AG08396 (cell line): ENCODE data around the gene HNRNPDL.
A peak's percentile ranks its signal among the peaks of the same experiment; 100 is the strongest.
"Not testable (repeated sequence)": the region's sequence is repeated elsewhere in the genome, so short reads cannot be mapped to it uniquely, and the experiment has no call there.

Experiments used
- DNase-seq: peaks from one replicate; pipeline ENCODE4 v3.0.0; 2012; ENCODE audit warnings: low spot score, mixed read lengths

The HNRNPDL gene

GRCh38 chr4:82430193-82430963, at the start of gene HNRNPDL, which contains the start of gene ENOPH1:
TSS of gene HNRNPDL (minus strand) at chr4:82430462. CDS start at chr4:82429690, 772 bp downstream.
TSS of gene ENOPH1 (plus strand) at chr4:82430590. CDS start at chr4:82430830, 240 bp downstream.
- peak; percentile 97 for DNase-seq

- no peak for DNase-seq
These were observed 49.3 kb upstream of the HNRNPDL start for GRCh38 chr4:82479562-82479961.

GRCh38 chr4:82477469-82477868, 47.2 kb upstream of the HNRNPDL start:
- DNase-seq = not testable (repeated sequence)

- not testable (repeated sequence) for DNase-seq
These were observed 45.7 kb upstream of the HNRNPDL start for GRCh38 chr4:82475931-82476330.

GRCh38 chr4:82473621-82474164, 43.4 kb upstream of the HNRNPDL start:
- no peak for DNase-seq

GRCh38 chr4:82473080-82473479, 42.8 kb upstream of the HNRNPDL start:
- not testable (repeated sequence) for DNase-seq

GRCh38 chr4:82469791-82470345, 39.6 kb upstream of the HNRNPDL start:
- peak; percentile 12 for DNase-seq

GRCh38 chr4:82467471-82467870, 37.2 kb upstream of the HNRNPDL start:
- no peak for DNase-seq

GRCh38 chr4:82463221-82463620, 33.0 kb upstream of the HNRNPDL start:
- no peak for DNase-seq

GRCh38 chr4:82462415-82462831, 32.2 kb upstream of the HNRNPDL start:
- DNase-seq = peak; percentile 89

- no peak for DNase-seq
These were observed 31.4 kb upstream of the HNRNPDL start for GRCh38 chr4:82461710-82462109.

- DNase-seq = no peak
These were observed 28.5 kb upstream of the HNRNPDL start for GRCh38 chr4:82458729-82459128.

- DNase-seq = no peak
These were observed 27.0 kb upstream of the HNRNPDL start for GRCh38 chr4:82457266-82457665.

- DNase-seq = no peak
These were observed 21.8 kb upstream of the HNRNPDL start for GRCh38 chr4:82452026-82452425.

GRCh38 chr4:82450966-82451755, 20.9 kb upstream of the HNRNPDL start:
- DNase-seq = no peak

- DNase-seq = no peak
These were observed 17.6 kb upstream of the HNRNPDL start for GRCh38 chr4:82447886-82448285.

- no peak for DNase-seq
These were observed 8.8 kb upstream of the HNRNPDL start for GRCh38 chr4:82439088-82439487.

- peak; percentile 26 for DNase-seq
These were observed 7.2 kb upstream of the HNRNPDL start for GRCh38 chr4:82437285-82438005.

GRCh38 chr4:82436780-82437179, 6.5 kb upstream of the HNRNPDL start:
- no peak for DNase-seq

- DNase-seq = no peak
These were observed 5.9 kb upstream of the HNRNPDL start for GRCh38 chr4:82436130-82436529.

GRCh38 chr4:82434949-82435348, 4.7 kb upstream of the HNRNPDL start:
- no peak for DNase-seq

GRCh38 chr4:82433791-82434190, 3.5 kb upstream of the HNRNPDL start:
- no peak for DNase-seq
